Right atrium auricular region (tissue), 2 donors: ENCODE measurements around the gene TMC4. TPM values are rescaled to one million over a fixed set of nuclear protein-coding genes. Genes with fewer than 3 reads are reported as not detected.
A peak's percentile ranks its signal among the peaks of the same experiment; 100 is the strongest.

Experiments used
- DNase-seq: peaks from one replicate; pipeline ENCODE4 v3.0.0-alpha.2; 2019; ENCODE audit warnings: low spot score
- H3K27ac ChIP-seq, 2 donors: fragments of 200-600 bp; sonication (generic); 1 replicate in 1 of 2; 2 replicates in 1 of 2; pipeline ENCODE4 v1.5.1; 2016 to 2019
- H3K27me3 ChIP-seq, 2 donors: fragments of 200-600 bp; sonication (generic); one replicate each; pipeline versions ENCODE4 v1.5.1 to v1.6.0; 2017 to 2019
- H3K36me3 ChIP-seq: fragments of 200-600 bp; sonication (generic); one replicate; pipeline ENCODE4 v1.5.1; 2016
- H3K4me1 ChIP-seq, 2 donors: fragments of 200-600 bp; sonication (generic); one replicate each; pipeline versions ENCODE4 v1.5.1 to v1.6.0; 2017 to 2019
- H3K4me3 ChIP-seq, 2 donors: fragments of 200-600 bp; sonication (generic); 1 replicate in 1 of 2; 2 replicates in 1 of 2; pipeline ENCODE4 v1.5.1; 2017 to 2019; ENCODE audit warnings: mild to moderate bottlenecking in 1 of 2, moderate library complexity in 1 of 2
- H3K9me3 ChIP-seq, 2 donors: fragments of 200-600 bp; sonication (generic); one replicate each; pipeline ENCODE4 v1.5.1; 2019
- CTCF ChIP-seq, 2 donors: fragments of 200-600 bp; sonication (generic); IDR thresholded peaks; one replicate each; pipeline ENCODE4 v1.5.1; 2019; ENCODE audit warnings: antibody characterized with exemption in 2 of 2
- total RNA-seq, 2 donors: library from RNA; depleted of rRNA; stranded (reverse); fragments of >200 nt; gene quantifications; one replicate each; pipeline ENCODE4 v1.1.0, GENCODE V29; 2016

The TMC4 gene
- total RNA-seq, 2 donors from 2014 or later = 1.7 to 2.8 TPM

GRCh38 chr19:54168174-54168917 is 4.6 kb downstream of the TMC4 start:
- Histone ChIP-seq H3K27ac (no peak overlapping the region), H3K4me3 (no peak overlapping the region), H3K9me3 (no peaks in the 10 kb centered on the region), H3K27me3 (peaks cover 0 to 3% of the 10 kb centered on the region in 2 donors), H3K4me1 (peaks cover 0 to 22% of the 10 kb centered on the region in 2 donors), H3K36me3 (no peaks in the 10 kb centered on the region)
- peak; percentile 75 to 82 for TF ChIP-seq CTCF (IDR thresholded peaks at IDR 0.05)
- DNase-seq = peak; percentile 90

- Histone ChIP-seq H3K9me3 (no peaks in the 10 kb centered on the region), H3K27ac (no peak overlapping the region), H3K4me3 (no peak overlapping the region), H3K27me3 (no peaks in the 10 kb centered on the region), H3K4me1 (peaks cover 0 to 42% of the 10 kb centered on the region in 2 donors), H3K36me3 (no peaks in the 10 kb centered on the region)
- no peak for TF ChIP-seq CTCF (IDR thresholded peaks at IDR 0.05)
- DNase-seq = no peak
Observed at GRCh38 chr19:54165222-54165621, 7.7 kb downstream of the TMC4 start.

- TF ChIP-seq CTCF (IDR thresholded peaks at IDR 0.05) = no peak
- peak; percentile 68 for DNase-seq
- H3K27me3 ChIP-seq = no peaks in the 10 kb centered on the region
- no peak overlapping the region for H3K4me3 ChIP-seq
- H3K27ac ChIP-seq = no peak overlapping the region
- peaks cover 0 to 43% of the 10 kb centered on the region in 2 donors for H3K4me1 ChIP-seq
- H3K36me3 ChIP-seq = no peaks in the 10 kb centered on the region
- no peaks in the 10 kb centered on the region for H3K9me3 ChIP-seq
Observed at GRCh38 chr19:54164369-54165068, 8.4 kb downstream of the TMC4 start.

GRCh38 chr19:54162884-54163283 is 10.1 kb downstream of the TMC4 start:
- Histone ChIP-seq H3K9me3 (no peaks in the 10 kb centered on the region), H3K36me3 (peaks cover 3% of the 10 kb centered on the region), H3K27ac (no peak overlapping the region), H3K4me1 (peaks cover 0 to 49% of the 10 kb centered on the region in 2 donors), H3K27me3 (no peaks in the 10 kb centered on the region), H3K4me3 (peak overlapping the region; percentile 18 to 51)
- TF ChIP-seq CTCF (IDR thresholded peaks at IDR 0.05) = no peak
- DNase-seq = no peak

GRCh38 chr19:54162241-54162805 is 10.6 kb downstream of the TMC4 start:
- no peaks in the 10 kb centered on the region for H3K9me3 ChIP-seq
- no peak for TF ChIP-seq CTCF (IDR thresholded peaks at IDR 0.05)
- H3K27ac ChIP-seq = peak overlapping the region in 1 of 2 donors; percentile 31
- peaks cover 9% of the 10 kb centered on the region for H3K36me3 ChIP-seq
- DNase-seq = peak; percentile 83
- H3K4me1 ChIP-seq = peaks cover 0 to 49% of the 10 kb centered on the region in 2 donors
- no peaks in the 10 kb centered on the region for H3K27me3 ChIP-seq
- H3K4me3 ChIP-seq = peak overlapping the region; percentile 18 to 51
